OCI-LY1 (cell line): Measurements from ENCODE around the gene IL1RAPL1.

Experiments
- H2AFZ ChIP-seq: fragments of 200-600 bp; sonication (generic), shearing (Covaris generic); 2 replicates; pipeline ENCODE4 v1.6.0; 2014; ENCODE audit warnings: antibody characterized with exemption, mild to moderate bottlenecking, low read length
- H3F3A ChIP-seq: fragments of 200-600 bp; sonication (generic), shearing (Covaris generic); 2 replicates; pipeline ENCODE4 v1.6.0; 2014; ENCODE audit warnings: mild to moderate bottlenecking, antibody characterized with exemption, low read length, moderate library complexity; ENCODE audit not compliant: insufficient read depth
- H3K27ac ChIP-seq: fragments of 200-600 bp; sonication (generic); 2 replicates; pipeline ENCODE4 v1.5.1; 2014; ENCODE audit warnings: low read length, mixed run types, mild to moderate bottlenecking, low read depth; ENCODE audit not compliant: poor library complexity, severe bottlenecking
- H3K27me3 ChIP-seq: fragments of 200-600 bp; sonication (generic); 2 replicates; pipeline ENCODE4 v1.6.0; 2014; ENCODE audit warnings: antibody characterized with exemption, mild to moderate bottlenecking, low read length, moderate library complexity; ENCODE audit not compliant: insufficient read depth
- H3K36me3 ChIP-seq: fragments of 200-600 bp; sonication (generic); 2 replicates; pipeline ENCODE4 v1.6.1; 2014; ENCODE audit warnings: mild to moderate bottlenecking, antibody characterized with exemption, low read length, moderate library complexity, mixed read lengths; ENCODE audit not compliant: insufficient read depth
- H3K4me1 ChIP-seq: fragments of 200-600 bp; sonication (generic); 2 replicates; pipeline ENCODE4 v1.5.1; 2014; ENCODE audit warnings: mild to moderate bottlenecking, low read length, moderate library complexity; ENCODE audit not compliant: insufficient read depth, severe bottlenecking
- H3K4me2 ChIP-seq: fragments of 200-600 bp; sonication (generic), shearing (Covaris generic); 2 replicates; pipeline ENCODE4 v1.6.1; 2014; ENCODE audit warnings: low read length
- H3K4me3 ChIP-seq: fragments of 200-600 bp; sonication (generic); 2 replicates; pipeline ENCODE4 v1.5.1; 2014; ENCODE audit warnings: low read length, low read depth, mild to moderate bottlenecking, mixed read lengths; ENCODE audit not compliant: poor library complexity, severe bottlenecking
- H3K79me2 ChIP-seq: fragments of 200-600 bp; shearing (Covaris generic); 2 replicates; pipeline ENCODE4 v1.6.1; 2016; ENCODE audit warnings: mixed run types, low read length, mixed read lengths; ENCODE audit not compliant: insufficient read depth
- H3K9ac ChIP-seq: fragments of 200-600 bp; sonication (generic), shearing (Covaris generic); 2 replicates; pipeline ENCODE4 v1.6.1; 2014; ENCODE audit warnings: mild to moderate bottlenecking, low read length, mixed read lengths
- H3K9me2 ChIP-seq: fragments of 200-600 bp; sonication (generic), shearing (Covaris generic); 2 replicates; pipeline ENCODE4 v1.6.1; 2014; ENCODE audit warnings: low read depth, mild to moderate bottlenecking, low read length, mixed read lengths
- H3K9me3 ChIP-seq: fragments of 200-600 bp; shearing (Covaris generic); 2 replicates; pipeline ENCODE4 v1.6.1; 2014; ENCODE audit warnings: low read length, mixed read lengths
- H4K20me1 ChIP-seq: fragments of 200-600 bp; sonication (generic), shearing (Covaris generic); 2 replicates; pipeline ENCODE4 v1.6.0; 2016; ENCODE audit warnings: mild to moderate bottlenecking, low read length; ENCODE audit not compliant: insufficient read depth
- CTCF ChIP-seq: fragments of 200-600 bp; sonication (generic), shearing (Covaris generic); IDR thresholded peaks from 2 replicates; pipeline ENCODE4 v1.5.1; 2017; ENCODE audit warnings: mild to moderate bottlenecking, antibody characterized with exemption, low read length, moderate library complexity, mixed read lengths
- EZH2 ChIP-seq: fragments of 200-600 bp; sonication (generic), shearing (Covaris generic); IDR thresholded peaks from 2 replicates; pipeline ENCODE4 v1.8.0; 2017; ENCODE audit warnings: borderline replicate concordance, mixed run types, mild to moderate bottlenecking, antibody characterized with exemption, low read length, moderate library complexity, mixed read lengths

Gene IL1RAPL1

DNA sequence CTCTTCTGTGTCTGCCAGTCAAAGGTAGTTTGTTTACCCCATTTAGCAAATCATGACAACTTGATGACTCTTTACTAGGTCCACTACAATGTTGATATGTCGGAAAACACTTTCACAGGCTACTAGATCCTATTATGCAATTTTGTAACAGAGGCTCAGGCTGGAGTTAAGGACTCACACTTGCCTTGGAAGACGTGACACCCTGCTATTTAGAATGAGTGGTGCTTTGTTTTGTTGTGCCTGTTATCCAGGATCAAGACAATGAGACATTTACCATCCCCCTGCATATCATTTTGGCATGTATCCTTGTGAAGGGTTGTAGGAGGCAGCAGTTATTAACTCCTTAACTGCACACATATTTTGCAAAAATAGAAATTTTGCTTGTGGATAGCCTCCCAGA is 263.7 kb downstream of the IL1RAPL1 start:
- H3K27me3 ChIP-seq, result no peaks in the 10 kb centered on the region
- TF ChIP-seq CTCF (no peak), EZH2 (no peak)
- H3K79me2 ChIP-seq, result no peaks in the 10 kb centered on the region

GRCh38 chrX:28851871-28852270 is 264.6 kb downstream of the IL1RAPL1 start:
- H3K79me2 ChIP-seq, result no peaks in the 10 kb centered on the region
- no peak overlapping the region for H3K27ac ChIP-seq
- H3K4me1 ChIP-seq, result no peaks in the 10 kb centered on the region
- H3K9me2 ChIP-seq, result no peaks in the 10 kb centered on the region
- no peaks in the 10 kb centered on the region for H3K9me3 ChIP-seq
- no peaks in the 10 kb centered on the region for H4K20me1 ChIP-seq
- no peak overlapping the region for H2AFZ ChIP-seq
- no peak overlapping the region for H3K9ac ChIP-seq
- H3F3A ChIP-seq, result no peaks in the 10 kb centered on the region
- no peaks in the 10 kb centered on the region for H3K36me3 ChIP-seq
- no peak overlapping the region for H3K4me3 ChIP-seq
- H3K4me2 ChIP-seq, result no peak overlapping the region
- no peaks in the 10 kb centered on the region for H3K27me3 ChIP-seq
- no peak for TF ChIP-seq EZH2
- no peak for TF ChIP-seq CTCF

More for the DNA sequence above, 263.7 kb downstream of the IL1RAPL1 start:
- H3K4me2 ChIP-seq, result no peak overlapping the region
- no peak overlapping the region for H3K4me3 ChIP-seq
- H2AFZ ChIP-seq, result no peak overlapping the region
- no peaks in the 10 kb centered on the region for H3K9me3 ChIP-seq
- H3F3A ChIP-seq, result no peaks in the 10 kb centered on the region
- no peaks in the 10 kb centered on the region for H3K9me2 ChIP-seq
- H3K4me1 ChIP-seq, result no peaks in the 10 kb centered on the region
- no peaks in the 10 kb centered on the region for H4K20me1 ChIP-seq
- H3K27ac ChIP-seq, result no peak overlapping the region
- no peak overlapping the region for H3K9ac ChIP-seq
- H3K36me3 ChIP-seq, result no peaks in the 10 kb centered on the region

DNA sequence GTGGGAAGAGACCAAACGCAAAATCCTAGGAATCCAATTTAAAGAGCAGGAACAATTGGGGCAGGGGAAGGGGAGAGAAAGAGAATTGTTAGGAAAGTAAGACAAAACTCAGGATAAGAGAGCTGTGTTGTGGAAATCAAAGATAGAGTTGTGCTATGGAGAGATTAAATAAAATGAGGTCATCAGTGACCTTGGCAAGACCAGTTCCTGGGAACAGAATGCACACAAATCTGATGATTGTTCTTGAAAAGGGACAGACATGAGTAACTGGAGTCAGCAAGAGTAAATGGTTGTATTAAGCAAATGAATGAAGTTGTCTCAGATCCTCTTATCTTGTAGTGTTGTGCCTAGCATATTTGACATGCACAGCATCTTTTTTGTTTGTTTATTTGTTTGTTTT is 267.4 kb downstream of the IL1RAPL1 start:
- H3K9me3 ChIP-seq, result no peaks in the 10 kb centered on the region
- H3K4me3 ChIP-seq, result no peak overlapping the region
- H3K9me2 ChIP-seq, result no peaks in the 10 kb centered on the region
- no peaks in the 10 kb centered on the region for H3K4me1 ChIP-seq
- H3K27me3 ChIP-seq, result no peaks in the 10 kb centered on the region
- TF ChIP-seq EZH2 (no peak), CTCF (no peak)
- no peak overlapping the region for H2AFZ ChIP-seq
- H4K20me1 ChIP-seq, result no peaks in the 10 kb centered on the region
- H3K9ac ChIP-seq, result no peak overlapping the region
- H3F3A ChIP-seq, result no peaks in the 10 kb centered on the region
- no peak overlapping the region for H3K27ac ChIP-seq
- no peaks in the 10 kb centered on the region for H3K36me3 ChIP-seq
- H3K4me2 ChIP-seq, result no peak overlapping the region
- no peaks in the 10 kb centered on the region for H3K79me2 ChIP-seq
